Naive thymus-derived CD8-positive, alpha-beta T cell (primary cell): Measurements from ENCODE around the gene IKZF4. TPM values are rescaled to one million over a fixed set of nuclear protein-coding genes. Genes with fewer than 3 reads are reported as not detected.
"Not testable (repeated sequence)": the region's sequence is repeated elsewhere in the genome, so short reads cannot be mapped to it uniquely, and the experiment has no call there.

ENCODE experiments used
- ATAC-seq, 2 donors: fragments of 150-1000 bp; cut with Tn5 transposase in 1 of 2; sonication (Bioruptor Pico), chemical (Tn5 transposase) in 1 of 2; 1 replicate in 1 of 2; 2 replicates in 1 of 2; pipeline ENCODE4 v1.10.0; 2021; ENCODE audit warnings: mild to moderate bottlenecking in 2 of 2, moderate library complexity in 2 of 2
- POLR2A ChIA-PET: fragments of 350-600 bp; sonication (Branson Sonifier 250); formaldehyde crosslinking; loops from one replicate; lab custom pipeline; 2021; ENCODE audit warnings: antibody characterized with exemption; lab: Charles Lee
- DNase-seq, 10 donors: peaks; one replicate each; pipeline versions ENCODE4 v3.0.0 to v3.0.0-alpha.2; 2020 to 2022
- H3K27ac Mint-ChIP-seq, 10 donors: one replicate each; pipeline ENCODE4 v1.8.0; 2020 to 2022; ENCODE audit warnings: mild to moderate bottlenecking in 10 of 10, mixed read lengths in 10 of 10, moderate library complexity in 4 of 10, inconsistent platforms in 1 of 10
- H3K27me3 Mint-ChIP-seq, 5 donors: one replicate each; pipeline ENCODE4 v1.8.0; 2021 to 2022; ENCODE audit warnings: mixed read lengths in 5 of 5
- H3K36me3 Mint-ChIP-seq, 3 donors: one replicate each; pipeline ENCODE4 v1.8.0; 2020 to 2022; ENCODE audit warnings: mixed read lengths in 3 of 3, mild to moderate bottlenecking in 2 of 3, inconsistent platforms in 1 of 3
- H3K4me1 Mint-ChIP-seq, 4 donors: one replicate each; pipeline ENCODE4 v1.8.0; 2021 to 2022; ENCODE audit warnings: mixed read lengths in 4 of 4
- H3K4me3 Mint-ChIP-seq, 10 donors: one replicate each; pipeline ENCODE4 v1.8.0; 2020 to 2022; ENCODE audit warnings: mild to moderate bottlenecking in 10 of 10, mixed read lengths in 10 of 10, moderate library complexity in 6 of 10, inconsistent platforms in 1 of 10
- H3K9me3 Mint-ChIP-seq, 9 donors: one replicate each; pipeline ENCODE4 v1.8.0; 2020 to 2022; ENCODE audit warnings: mixed read lengths in 9 of 9, mild to moderate bottlenecking in 3 of 9, inconsistent platforms in 1 of 9, moderate library complexity in 1 of 9
- polyA plus RNA-seq, 3 donors: library from polyadenylated mRNA; unstranded; fragments of 300-500 nt; fragmentation: Illumina TruSeq; gene quantifications; one replicate each; pipeline ENCODE4 v1.2.3, GENCODE V29; 2021
- total RNA-seq, 8 experiments: library from RNA in 2 of 8; stranded (reverse) in 2 of 8; gene quantifications; one replicate each; pipeline ENCODE4 v1.2.3 and lab custom pipeline; 2021 to 2026

The IKZF4 gene
- total RNA-seq (1 to 10 TPM; 4.4 to 5.2 TPM), polyA plus RNA-seq (under 1 TPM; 0.48 to 0.67 (median 0.53) TPM), total RNA-seq (lab: John Stamatoyannopoulos, UW) (0.49 to 15.9 (median 3.6) reads per million in 6 experiments)

GRCh38 chr12:56020423-56021184 lies at the start of gene IKZF4:
TSS of gene IKZF4 (plus strand) at chr12:56021043. CDS start at chr12:56021494, 451 bp downstream.
- H3K9me3 Mint-ChIP-seq, result no peaks in the 10 kb centered on the region
- POLR2A ChIA-PET, result interaction anchor here (0.6 to 1.2 kb wide), 3 partner anchors 47 to 80 kb away, joined by 3 to 5 read pairs (median 3); partner anchors contain the start of gene RAB5B
- peak within 1 kb of the TSS; percentile 70 to 98 (median 91) for H3K27ac Mint-ChIP-seq
- H3K36me3 Mint-ChIP-seq, result peaks cover 0 to 11% (median 0%) of the 10 kb centered on the region in 3 donors
- ATAC-seq (peak; percentile 36 to 37), DNase-seq (no peak)
- peaks cover 13 to 28% (median 21%) of the 10 kb centered on the region in 4 donors for H3K4me1 Mint-ChIP-seq
- no peaks in the 10 kb centered on the region for H3K27me3 Mint-ChIP-seq
- H3K4me3 Mint-ChIP-seq, result peak within 1 kb of the TSS; percentile 79 to 96 (median 86)

GRCh38 chr12:55972042-55972441 lies 48.8 kb upstream of the IKZF4 start:
- Mint-ChIP-seq H3K9me3 (no peaks in the 10 kb centered on the region), H3K4me3 (peak overlapping the region in 3 of 10 donors; percentile 11 to 37 (median 25))

GRCh38 chr12:55972456-55972855 lies 48.4 kb upstream of the IKZF4 start:
- H3K36me3 Mint-ChIP-seq, result peaks cover 0 to 19% (median 3%) of the 10 kb centered on the region in 3 donors
- POLR2A ChIA-PET, result interaction anchor here (0.6 to 3.6 kb wide), 4 partner anchors 11 to 295 kb away, joined by 3 to 41 read pairs (median 17); partner anchors contain the start of genes ORMDL2 and SARNP
- ATAC-seq (no peak), DNase-seq (no peak)
- peak overlapping the region in 3 of 10 donors; percentile 11 to 37 (median 25) for H3K4me3 Mint-ChIP-seq
- H3K4me1 Mint-ChIP-seq, result peaks cover 13 to 31% (median 24%) of the 10 kb centered on the region in 4 donors
- no peaks in the 10 kb centered on the region for H3K27me3 Mint-ChIP-seq
- peak overlapping the region in 5 of 10 donors; percentile 1 to 65 (median 37) for H3K27ac Mint-ChIP-seq
- no peaks in the 10 kb centered on the region for H3K9me3 Mint-ChIP-seq

More at GRCh38 chr12:55972042-55972441, 48.8 kb upstream of the IKZF4 start:
- ATAC-seq (no peak), DNase-seq (no peak)
- POLR2A ChIA-PET, result interaction anchor here (0.6 to 3.6 kb wide), 2 partner anchors 154 to 295 kb away, joined by 3 to 41 read pairs; partner anchors contain the start of genes ORMDL2 and SARNP
- Mint-ChIP-seq H3K27me3 (no peaks in the 10 kb centered on the region), H3K36me3 (peaks cover 0 to 16% (median 3%) of the 10 kb centered on the region in 3 donors), H3K4me1 (peaks cover 13 to 31% (median 24%) of the 10 kb centered on the region in 4 donors), H3K27ac (peak overlapping the region in 6 of 10 donors; percentile 1 to 65 (median 30))

DNA sequence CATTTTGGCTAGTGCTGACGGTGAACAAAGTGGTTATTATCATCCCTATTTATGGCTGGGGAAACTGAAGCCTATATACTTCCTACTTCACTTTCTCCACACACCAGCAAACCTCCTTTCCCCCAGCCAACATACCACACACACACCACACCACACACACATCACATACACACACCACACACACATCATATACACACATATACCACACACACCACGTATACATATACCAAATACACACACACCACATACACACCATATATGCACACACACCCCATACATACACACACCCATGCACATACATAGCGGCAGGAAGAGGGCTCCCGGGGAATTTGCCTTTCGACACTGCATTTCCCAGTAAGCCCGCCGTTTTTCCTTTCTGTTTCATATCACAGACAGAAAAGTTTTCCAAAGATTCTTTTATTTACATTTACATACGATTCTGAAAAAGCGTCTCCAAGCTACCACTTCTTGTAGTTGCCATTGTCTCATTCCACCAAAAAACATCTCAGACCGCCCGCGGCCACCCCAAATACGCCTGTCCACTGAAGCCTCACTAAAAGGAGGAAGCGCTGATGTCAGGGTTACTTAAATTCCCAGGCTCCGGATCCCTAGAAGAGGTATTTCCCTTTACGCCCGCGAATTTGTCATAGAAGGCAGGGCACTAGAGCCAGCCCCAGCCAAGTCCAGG lies 47.8 kb upstream of the IKZF4 start:
- POLR2A ChIA-PET, result interaction anchor here (0.7 to 3.6 kb wide), 36 partner anchors 8 to 752 kb away, joined by 3 to 50 read pairs (median 6); partner anchors contain the start of genes BLOC1S1, CNPY2, COQ10A and DGKA
- no peak overlapping the region for H3K4me3 Mint-ChIP-seq
- H3K27me3 Mint-ChIP-seq, result no peaks in the 10 kb centered on the region
- peaks cover 12 to 30% (median 23%) of the 10 kb centered on the region in 4 donors for H3K4me1 Mint-ChIP-seq
- H3K27ac Mint-ChIP-seq, result no peak overlapping the region
- peaks cover 0 to 25% (median 3%) of the 10 kb centered on the region in 3 donors for H3K36me3 Mint-ChIP-seq
- ATAC-seq (no peak), DNase-seq (peak in 1 of 10 donors; percentile 29)
- H3K9me3 Mint-ChIP-seq, result no peaks in the 10 kb centered on the region

DNA sequence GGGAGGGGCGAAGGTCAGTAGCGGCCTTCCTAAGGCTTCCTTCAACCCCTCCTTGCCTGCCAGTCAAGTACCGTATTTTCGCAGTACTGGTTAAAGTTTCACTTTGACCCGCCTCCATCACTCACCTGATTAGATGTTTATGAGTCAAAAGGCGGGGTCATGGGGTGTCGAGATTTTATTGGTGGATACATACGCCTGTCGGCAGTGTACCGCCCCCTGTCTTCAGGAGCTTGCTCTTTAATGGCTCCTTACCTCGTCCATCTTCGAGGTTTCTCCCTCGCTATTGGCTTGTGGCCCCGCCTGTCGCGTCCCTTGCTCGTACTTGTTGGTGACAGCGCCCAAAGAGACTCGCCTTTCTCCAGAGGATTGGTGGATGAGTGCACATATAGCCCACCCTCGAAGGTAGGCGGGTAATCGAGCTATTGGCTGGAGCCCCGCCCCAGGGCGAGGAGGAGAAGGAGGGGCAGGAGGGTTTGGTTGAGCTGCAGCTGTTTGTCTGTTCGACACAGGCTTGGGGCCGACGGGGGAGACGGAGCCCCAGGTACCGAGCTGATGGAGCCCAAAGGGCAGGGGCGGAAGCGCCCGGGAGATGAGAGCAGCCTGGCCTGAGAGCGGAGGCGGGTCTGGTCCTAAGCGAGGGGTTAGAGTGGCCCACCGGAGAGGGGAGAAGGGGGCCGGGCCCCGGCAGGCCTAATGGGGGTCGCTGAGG lies 47.1 kb upstream of the IKZF4 start, which contains the start of gene RAB5B:
TSS of gene RAB5B (plus strand) at position 480 of the 709 bp plus-strand sequence. CDS start 12,883 bp downstream, outside the sequence.
- Mint-ChIP-seq H3K27ac (no peak within 1 kb of the TSS), H3K4me3 (no peak within 1 kb of the TSS), H3K9me3 (no peaks in the 10 kb centered on the region), H3K27me3 (no peaks in the 10 kb centered on the region), H3K36me3 (peaks cover 0 to 30% (median 3%) of the 10 kb centered on the region in 3 donors), H3K4me1 (peaks cover 10 to 28% (median 24%) of the 10 kb centered on the region in 4 donors)
- POLR2A ChIA-PET, result interaction anchor here (0.5 to 3.6 kb wide), 41 partner anchors 8 to 751 kb away, joined by 3 to 50 read pairs (median 5); partner anchors contain the start of genes BLOC1S1, CNPY2, COQ10A and DGKA
- DNase-seq, result peak; percentile 89 to 100 (median 98)
- ATAC-seq, result peak; percentile 90

- H3K9me3 Mint-ChIP-seq, result no peaks in the 10 kb centered on the region
- H3K4me3 Mint-ChIP-seq, result no peak overlapping the region
- peak in 1 of 2 donors; percentile 7 for ATAC-seq
- POLR2A ChIA-PET, result interaction anchor here (0.5 to 3.6 kb wide), 38 partner anchors 10 to 751 kb away, joined by 3 to 50 read pairs (median 5); partner anchors contain the start of genes BLOC1S1, CNPY2, COQ10A and DGKA
- no peaks in the 10 kb centered on the region for H3K27me3 Mint-ChIP-seq
- H3K4me1 Mint-ChIP-seq, result peaks cover 10 to 33% (median 29%) of the 10 kb centered on the region in 4 donors
- peak in 1 of 10 donors; percentile 22 for DNase-seq
- peaks cover 0 to 34% (median 3%) of the 10 kb centered on the region in 3 donors for H3K36me3 Mint-ChIP-seq
- no peak overlapping the region for H3K27ac Mint-ChIP-seq
Observed at GRCh38 chr12:55974308-55974730, 46.5 kb upstream of the IKZF4 start.

DNA sequence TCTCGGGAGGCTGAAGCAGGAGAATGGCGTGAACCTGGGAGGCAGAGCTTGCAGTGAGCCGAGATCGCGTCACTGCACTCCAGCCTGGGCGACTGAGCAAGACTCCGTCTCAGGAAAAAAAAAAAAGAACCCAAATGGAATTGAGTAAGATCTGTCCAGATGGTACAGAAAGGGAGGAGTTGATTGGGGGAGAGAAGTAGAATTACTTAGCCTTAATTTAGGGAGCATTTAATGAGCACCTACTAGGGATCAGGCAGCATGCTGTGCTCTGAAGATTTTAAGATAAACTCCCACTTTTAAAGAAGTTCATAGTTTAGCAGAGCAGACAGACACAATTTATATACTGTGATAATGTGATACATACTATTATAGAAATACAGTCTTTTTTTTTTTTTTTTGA lies 42.5 kb upstream of the IKZF4 start:
- Mint-ChIP-seq H3K4me1 (peaks cover 14 to 51% (median 47%) of the 10 kb centered on the region in 4 donors), H3K27ac (peak overlapping the region in 2 of 10 donors; percentile 65 to 76), H3K9me3 (no peaks in the 10 kb centered on the region), H3K27me3 (no peaks in the 10 kb centered on the region), H3K36me3 (peaks cover 0 to 51% (median 11%) of the 10 kb centered on the region in 3 donors), H3K4me3 (no peak overlapping the region)
- DNase-seq, result no peak
- POLR2A ChIA-PET, result interaction anchor here (1.0 kb wide), 1 partner anchor 10 kb away, joined by 8 read pairs; no protein-coding TSS in a partner anchor
- no peak for ATAC-seq

DNA sequence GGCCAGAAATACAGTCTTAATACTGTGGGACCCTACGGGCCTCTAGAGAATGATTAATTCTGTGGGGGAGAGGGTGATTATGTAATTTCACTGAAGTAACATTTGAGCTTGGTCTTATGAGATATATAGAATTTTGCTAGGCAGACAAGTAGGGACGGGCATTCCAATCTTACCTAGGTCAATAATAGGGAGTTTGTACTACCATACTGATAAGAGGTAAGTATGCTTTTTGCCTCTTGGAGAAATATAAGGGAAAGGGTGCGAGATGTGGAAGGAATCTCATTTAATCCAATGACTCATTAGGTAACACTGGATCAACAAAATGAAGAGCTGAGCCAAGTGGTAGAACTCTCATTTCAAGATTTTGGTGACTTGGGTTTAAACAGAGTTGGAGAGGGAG lies 41.8 kb upstream of the IKZF4 start:
- Mint-ChIP-seq H3K36me3 (peaks cover 0 to 58% (median 11%) of the 10 kb centered on the region in 3 donors), H3K9me3 (no peaks in the 10 kb centered on the region), H3K4me1 (peaks cover 14 to 57% (median 47%) of the 10 kb centered on the region in 4 donors), H3K27ac (peak overlapping the region in 2 of 10 donors; percentile 39 to 49), H3K4me3 (no peak overlapping the region), H3K27me3 (no peaks in the 10 kb centered on the region)
- POLR2A ChIA-PET, result no interaction called here
- DNase-seq (no peak), ATAC-seq (no peak)

DNA sequence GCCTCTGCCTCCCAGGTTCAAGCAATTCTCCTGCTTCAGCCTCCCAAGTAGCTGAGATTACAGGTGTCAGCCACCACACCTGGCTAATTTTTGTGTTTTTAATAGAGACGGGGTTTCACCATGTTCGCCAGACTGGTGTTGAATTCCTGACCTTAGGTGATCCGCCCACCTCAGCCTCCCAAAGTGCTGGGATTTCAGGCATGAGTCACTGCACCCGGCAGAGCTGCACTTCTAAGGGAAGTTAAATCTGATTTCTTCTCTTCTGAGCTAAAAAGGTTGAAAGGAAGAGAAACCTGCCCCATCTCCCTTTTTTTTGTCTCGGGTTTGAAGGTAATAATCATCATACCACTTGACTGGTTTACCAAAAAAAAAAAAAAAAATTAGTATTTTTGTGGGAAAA lies 39.0 kb upstream of the IKZF4 start:
- not testable (repeated sequence) for H3K4me3 Mint-ChIP-seq, H3K27me3 Mint-ChIP-seq
- H3K4me1 Mint-ChIP-seq, result peaks cover 12 to 47% (median 41%) of the 10 kb centered on the region in 4 donors

GRCh38 chr12:55982319-55982936 lies 38.4 kb upstream of the IKZF4 start:
- POLR2A ChIA-PET, result interaction anchor here (0.6 to 5.2 kb wide), 4 partner anchors 9 to 157 kb away, joined by 3 to 29 read pairs (median 4); partner anchors contain the start of genes PYM1 and RAB5B

More for the DNA sequence above, 39.0 kb upstream of the IKZF4 start:
- peaks cover 0 to 76% (median 8%) of the 10 kb centered on the region in 3 donors for H3K36me3 Mint-ChIP-seq
- H3K27ac Mint-ChIP-seq, result peak overlapping the region in 1 of 10 donors; percentile 24
- H3K9me3 Mint-ChIP-seq, ATAC-seq, DNase-seq: not testable (repeated sequence)
- POLR2A ChIA-PET, result interaction anchor here (0.6 to 5.2 kb wide), 5 partner anchors 8 to 157 kb away, joined by 3 to 29 read pairs (median 4); partner anchors contain the start of genes PYM1 and RAB5B

More at GRCh38 chr12:55982319-55982936, 38.4 kb upstream of the IKZF4 start:
- H3K27me3 Mint-ChIP-seq, result no peaks in the 10 kb centered on the region
- ATAC-seq (no peak), DNase-seq (no peak)
- no peak overlapping the region for H3K4me3 Mint-ChIP-seq
- H3K27ac Mint-ChIP-seq, result peak overlapping the region in 5 of 10 donors; percentile 8 to 48 (median 29)
- H3K4me1 Mint-ChIP-seq, result peaks cover 12 to 41% (median 35%) of the 10 kb centered on the region in 4 donors
- no peaks in the 10 kb centered on the region for H3K9me3 Mint-ChIP-seq
- H3K36me3 Mint-ChIP-seq, result peaks cover 0 to 74% (median 8%) of the 10 kb centered on the region in 3 donors
